ENCODE measurements around the gene FAM240B. TPM values are rescaled to one million over a fixed set of nuclear protein-coding genes. Genes with fewer than 3 reads are reported as not detected.

The FAM240B gene
- not detected in 2 replicates for total RNA-seq
- not detected in 2 replicates for polyA plus RNA-seq

DNA sequence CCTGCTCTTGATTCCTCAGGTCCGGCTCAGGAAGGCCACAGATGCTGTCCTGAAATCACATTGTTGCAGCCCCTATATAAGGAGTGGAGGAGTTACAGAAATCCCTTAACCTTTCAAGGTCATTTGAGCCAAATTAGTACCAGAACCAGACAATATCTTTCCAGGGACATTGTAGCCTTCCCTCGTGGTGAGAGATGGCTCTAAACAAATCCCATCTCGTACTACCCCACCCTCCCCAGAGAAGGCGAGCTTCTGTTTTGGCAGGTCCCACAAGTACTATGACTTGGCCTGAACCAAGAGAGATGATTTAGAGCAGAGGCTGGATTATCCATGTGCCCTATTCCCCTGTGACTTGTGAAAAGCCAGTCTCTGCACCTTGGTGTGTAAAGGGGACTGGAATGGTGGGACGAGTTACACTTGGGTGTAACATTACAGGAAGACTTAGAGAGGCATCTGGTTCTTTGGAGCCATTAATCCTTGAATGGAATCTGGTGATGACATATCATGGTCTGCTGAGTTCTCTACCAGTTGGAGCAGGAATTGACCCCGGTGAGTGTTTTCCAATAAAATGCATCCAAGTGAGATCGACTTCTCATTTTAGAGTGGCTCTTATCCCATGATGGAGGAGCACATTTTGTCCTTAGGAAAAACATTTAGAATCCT lies at the start of gene FAM240B:
Gene FAM240B (minus strand): TSS at position 51 of the 663 bp plus-strand sequence. CDS start 16,134 bp downstream, outside the sequence.
- no peak for DNase-seq (ENCODE audit: low read depth in 1 of 2, low spot score in 1 of 2)
- TF ChIP-seq, protein P1, sequence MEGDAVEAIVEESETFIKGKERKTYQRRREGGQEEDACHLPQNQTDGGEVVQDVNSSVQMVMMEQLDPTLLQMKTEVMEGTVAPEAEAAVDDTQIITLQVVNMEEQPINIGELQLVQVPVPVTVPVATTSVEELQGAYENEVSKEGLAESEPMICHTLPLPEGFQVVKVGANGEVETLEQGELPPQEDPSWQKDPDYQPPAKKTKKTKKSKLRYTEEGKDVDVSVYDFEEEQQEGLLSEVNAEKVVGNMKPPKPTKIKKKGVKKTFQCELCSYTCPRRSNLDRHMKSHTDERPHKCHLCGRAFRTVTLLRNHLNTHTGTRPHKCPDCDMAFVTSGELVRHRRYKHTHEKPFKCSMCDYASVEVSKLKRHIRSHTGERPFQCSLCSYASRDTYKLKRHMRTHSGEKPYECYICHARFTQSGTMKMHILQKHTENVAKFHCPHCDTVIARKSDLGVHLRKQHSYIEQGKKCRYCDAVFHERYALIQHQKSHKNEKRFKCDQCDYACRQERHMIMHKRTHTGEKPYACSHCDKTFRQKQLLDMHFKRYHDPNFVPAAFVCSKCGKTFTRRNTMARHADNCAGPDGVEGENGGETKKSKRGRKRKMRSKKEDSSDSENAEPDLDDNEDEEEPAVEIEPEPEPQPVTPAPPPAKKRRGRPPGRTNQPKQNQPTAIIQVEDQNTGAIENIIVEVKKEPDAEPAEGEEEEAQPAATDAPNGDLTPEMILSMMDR (IDR thresholded peaks at IDR 0.05; ENCODE audit: low read depth, low read length) = no peak
- no peaks in the 10 kb centered on the region for H3K4me1 ChIP-seq (ENCODE audit: low read depth)
- no peaks in the 10 kb centered on the region for H3K9me3 ChIP-seq (ENCODE audit: low read depth)
- no peaks in the 10 kb centered on the region for H3K27me3 ChIP-seq
- no peak within 1 kb of the TSS for H3K4me3 ChIP-seq
- no peaks in the 10 kb centered on the region for H3K36me3 ChIP-seq
- H3K27ac ChIP-seq = no peak within 1 kb of the TSS

DNA sequence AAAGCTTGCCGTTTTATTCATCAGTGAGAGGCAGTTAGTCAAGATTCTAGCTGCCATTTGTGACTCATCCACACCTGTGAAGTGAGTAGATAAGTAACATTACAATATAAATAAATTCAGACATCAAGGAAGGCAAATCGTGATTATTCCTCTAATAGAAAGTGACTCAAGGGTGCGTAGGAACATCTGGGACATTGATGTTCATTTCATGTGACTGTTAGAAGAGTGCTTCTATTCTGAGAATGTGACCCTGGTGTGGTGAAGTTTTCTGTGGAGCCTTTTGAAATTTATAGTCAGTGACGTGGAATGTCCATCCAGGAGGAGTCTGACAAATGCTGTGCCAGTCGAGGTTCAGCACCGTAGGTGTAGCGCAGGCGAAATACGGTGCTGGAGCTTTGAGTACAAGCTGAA lies 48.4 kb upstream of the FAM240B start:
- DNase-seq (ENCODE audit: low read depth in 1 of 2, low spot score in 1 of 2) = no peak
- Histone ChIP-seq H3K36me3 (no peaks in the 10 kb centered on the region), H3K4me1 (ENCODE audit: low read depth) (no peaks in the 10 kb centered on the region), H3K27ac (no peak overlapping the region), H3K4me3 (no peak overlapping the region), H3K27me3 (no peaks in the 10 kb centered on the region), H3K9me3 (ENCODE audit: low read depth) (no peaks in the 10 kb centered on the region)
- TF ChIP-seq, protein P1 (IDR thresholded peaks at IDR 0.05; ENCODE audit: low read depth, low read length) = no peak

DNA sequence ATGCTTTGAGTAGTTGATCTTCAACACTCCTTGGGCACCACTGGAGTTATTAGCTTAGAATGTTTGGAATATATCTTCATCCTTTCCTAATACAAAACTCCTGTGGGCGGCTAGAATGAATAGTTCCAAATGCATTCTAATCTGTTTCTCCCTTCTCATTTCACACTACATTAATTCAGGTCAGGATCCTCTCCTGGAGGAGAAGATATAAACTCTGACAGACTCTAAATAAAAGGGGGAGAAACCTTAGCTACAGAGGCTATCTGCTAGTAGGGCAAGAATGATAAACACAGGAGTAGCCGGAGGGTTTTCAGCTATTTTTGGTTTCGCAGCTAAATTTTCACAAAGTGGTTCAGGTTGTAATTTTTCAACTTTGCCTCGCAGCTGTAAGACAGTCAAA lies 45.2 kb upstream of the FAM240B start:
- Histone ChIP-seq H3K9me3 (ENCODE audit: low read depth) (no peaks in the 10 kb centered on the region), H3K27ac (no peak overlapping the region), H3K4me1 (ENCODE audit: low read depth) (no peaks in the 10 kb centered on the region), H3K36me3 (no peaks in the 10 kb centered on the region), H3K4me3 (no peak overlapping the region), H3K27me3 (no peaks in the 10 kb centered on the region)
- TF ChIP-seq, protein P1 (IDR thresholded peaks at IDR 0.05; ENCODE audit: low read depth, low read length) = no peak
- no peak for DNase-seq (ENCODE audit: low read depth in 1 of 2, low spot score in 1 of 2)

DNA sequence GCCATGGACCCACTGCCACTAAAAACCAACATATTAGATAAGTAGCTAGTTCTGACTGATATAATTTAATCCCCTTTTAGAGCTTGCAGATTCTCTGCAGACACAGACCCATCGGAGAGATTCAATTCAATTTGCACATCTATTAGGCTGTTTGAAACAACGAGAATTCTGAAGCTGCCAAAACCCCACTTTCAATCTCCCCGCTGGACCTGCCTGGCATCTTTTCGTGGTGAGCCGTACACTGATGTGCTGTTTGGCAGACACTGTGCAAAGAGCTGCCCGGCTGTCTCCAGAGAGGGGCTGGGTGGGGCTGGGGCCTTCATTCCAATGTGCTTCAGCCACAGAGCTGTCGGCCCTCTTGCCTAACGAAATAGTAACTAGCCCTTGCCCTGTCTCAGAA lies 42.1 kb upstream of the FAM240B start:
- no peaks in the 10 kb centered on the region for H3K36me3 ChIP-seq
- H3K27ac ChIP-seq = no peak overlapping the region
- H3K4me3 ChIP-seq = no peak overlapping the region
- H3K4me1 ChIP-seq (ENCODE audit: low read depth) = no peaks in the 10 kb centered on the region
- no peaks in the 10 kb centered on the region for H3K9me3 ChIP-seq (ENCODE audit: low read depth)
- TF ChIP-seq, protein P1 (IDR thresholded peaks at IDR 0.05; ENCODE audit: low read depth, low read length) = no peak
- no peaks in the 10 kb centered on the region for H3K27me3 ChIP-seq
- no peak for DNase-seq (ENCODE audit: low read depth in 1 of 2, low spot score in 1 of 2)

DNA sequence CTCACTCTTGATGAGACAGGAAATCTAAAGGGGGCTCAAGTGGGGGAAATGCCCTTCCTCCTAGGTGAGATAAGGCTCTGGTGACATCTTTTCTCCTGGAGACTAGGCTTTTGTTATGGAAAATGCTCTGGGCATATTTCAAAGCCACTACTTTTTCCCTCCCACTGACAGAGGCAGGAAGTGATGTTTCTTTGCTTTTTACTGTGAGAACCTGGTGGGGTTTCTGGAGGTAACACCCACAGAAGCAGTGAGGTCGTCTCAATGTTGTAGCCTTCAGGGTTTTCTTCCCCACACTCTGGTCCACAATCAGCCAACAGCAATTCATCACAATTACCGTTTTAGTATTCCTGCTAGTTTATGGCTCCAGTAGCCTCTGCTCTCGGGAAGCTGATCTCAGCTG lies 41.4 kb upstream of the FAM240B start:
- Histone ChIP-seq H3K27me3 (no peaks in the 10 kb centered on the region), H3K9me3 (ENCODE audit: low read depth) (no peaks in the 10 kb centered on the region), H3K36me3 (no peaks in the 10 kb centered on the region), H3K4me1 (ENCODE audit: low read depth) (no peaks in the 10 kb centered on the region), H3K27ac (no peak overlapping the region), H3K4me3 (no peak overlapping the region)
- TF ChIP-seq, protein P1 (IDR thresholded peaks at IDR 0.05; ENCODE audit: low read depth, low read length) = no peak
- no peak for DNase-seq (ENCODE audit: low read depth in 1 of 2, low spot score in 1 of 2)

Measured in cardiac muscle cell (in vitro differentiated cells and primary cell).